ENCODE measurements around the gene MRPL28.
"Not testable (repeated sequence)": the region's sequence is repeated elsewhere in the genome, so short reads cannot be mapped to it uniquely, and the experiment has no call there.

Gene MRPL28

GRCh38 chr16:389352-389751, 19.0 kb upstream of the MRPL28 start:
- no peak for DNase-seq (ENCODE audit: low spot score)

GRCh38 chr16:387761-388666, 17.7 kb upstream of the MRPL28 start:
- DNase-seq (ENCODE audit: low spot score): not testable (repeated sequence)

GRCh38 chr16:386641-387156, 16.4 kb upstream of the MRPL28 start:
- DNase-seq (ENCODE audit: low spot score): no peak

- DNase-seq (ENCODE audit: low spot score): no peak
These were observed 13.2 kb upstream of the MRPL28 start for GRCh38 chr16:383326-384051.

- peak; percentile 81 for DNase-seq (ENCODE audit: low spot score)
These were observed 11.7 kb upstream of the MRPL28 start, which contains the start of gene PGAP6 for GRCh38 chr16:381789-382717. TSS of gene PGAP6 (minus strand) at chr16:381978. CDS start at chr16:381821, 157 bp downstream.

GRCh38 chr16:381012-381788, 10.9 kb upstream of the MRPL28 start:
- no peak for DNase-seq (ENCODE audit: low spot score)

GRCh38 chr16:380762-381011, 10.3 kb upstream of the MRPL28 start:
- DNase-seq (ENCODE audit: low spot score): no peak

- DNase-seq (ENCODE audit: low spot score): no peak
These were observed 9.8 kb upstream of the MRPL28 start for GRCh38 chr16:379961-380761.

- DNase-seq (ENCODE audit: low spot score): no peak
These were observed 9.0 kb upstream of the MRPL28 start for GRCh38 chr16:379183-379960.

- DNase-seq (ENCODE audit: low spot score): no peak
These were observed 8.5 kb upstream of the MRPL28 start for GRCh38 chr16:378821-379182.

GRCh38 chr16:378113-378820, 7.9 kb upstream of the MRPL28 start:
- not testable (repeated sequence) for DNase-seq (ENCODE audit: low spot score)

- DNase-seq (ENCODE audit: low spot score): no peak
These were observed 7.1 kb upstream of the MRPL28 start for GRCh38 chr16:377419-377951.

- no peak for DNase-seq (ENCODE audit: low spot score)
These were observed 6.6 kb upstream of the MRPL28 start for GRCh38 chr16:376817-377418.

- no peak for DNase-seq (ENCODE audit: low spot score)
These were observed 5.8 kb upstream of the MRPL28 start for GRCh38 chr16:375927-376816.

GRCh38 chr16:375212-375611, 4.9 kb upstream of the MRPL28 start:
- DNase-seq (ENCODE audit: low spot score): no peak

- DNase-seq (ENCODE audit: low spot score): no peak
These were observed 4.2 kb upstream of the MRPL28 start for GRCh38 chr16:374616-374926.

- no peak for DNase-seq (ENCODE audit: low spot score)
These were observed 3.7 kb upstream of the MRPL28 start for GRCh38 chr16:373848-374615.
